Stimulated activated CD4-positive, alpha-beta T cell treated with anti-CD3 and anti-CD28 coated beads, Interleukin-12 subunit alpha, Interleukin-12 subunit beta, amount 100 ng/mL, for 24 hours (primary cell): ENCODE results near the gene ARHGAP26.
"Not testable (repeated sequence)": the region's sequence is repeated elsewhere in the genome, so short reads cannot be mapped to it uniquely, and the experiment has no call there.

Source experiments
- DNase-seq, 2 experiments: peaks; one replicate each; pipeline ENCODE4 v3.0.0-alpha.2; 2020; ENCODE audit warnings: low read depth in 2 of 2

ARHGAP26 gene

DNA sequence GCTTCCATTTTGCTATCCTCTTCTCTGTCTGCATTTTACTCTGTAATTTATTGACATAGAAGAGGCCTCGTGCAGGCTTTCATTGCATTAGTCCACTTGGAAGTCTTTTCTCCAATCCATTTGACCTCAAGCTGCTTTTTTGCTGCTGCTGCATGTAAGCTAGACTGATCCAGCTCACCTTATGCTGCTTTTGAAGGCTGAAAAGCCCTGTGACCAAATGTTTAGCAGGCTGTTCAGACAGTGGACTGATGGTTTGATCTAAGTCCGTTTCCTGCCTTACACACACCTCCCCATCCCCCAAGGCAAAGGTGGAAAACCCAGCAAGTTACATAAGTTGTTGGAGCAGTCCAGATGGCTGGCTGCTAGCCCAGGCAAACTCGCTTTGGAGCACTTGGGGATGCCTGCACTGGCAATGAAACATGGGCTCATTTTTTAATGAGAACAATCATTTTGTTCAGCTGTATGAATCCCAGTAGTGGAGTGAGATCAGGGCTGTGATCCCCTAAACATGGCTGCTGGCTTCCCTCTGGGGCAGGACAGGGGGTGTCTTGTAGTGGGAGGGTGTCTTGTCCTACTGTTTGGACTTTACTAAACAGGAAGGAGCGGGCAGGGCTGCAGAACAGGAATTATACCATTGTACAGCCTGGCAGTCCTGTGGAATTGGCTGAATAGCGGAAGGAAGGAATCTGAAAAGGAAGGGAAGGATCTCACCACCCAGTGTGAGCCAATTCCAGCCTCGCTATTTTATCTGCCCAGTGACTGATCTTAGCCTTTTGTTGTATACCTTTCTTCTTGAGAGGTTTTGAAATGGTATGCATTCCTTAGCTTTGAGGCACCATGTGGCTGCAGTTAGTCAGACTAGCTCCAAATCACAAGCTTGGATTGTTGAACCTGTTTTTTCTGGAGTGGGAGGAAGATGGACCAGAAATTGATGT, 212.0 kb downstream of the ARHGAP26 start:
- no peak for DNase-seq

DNA sequence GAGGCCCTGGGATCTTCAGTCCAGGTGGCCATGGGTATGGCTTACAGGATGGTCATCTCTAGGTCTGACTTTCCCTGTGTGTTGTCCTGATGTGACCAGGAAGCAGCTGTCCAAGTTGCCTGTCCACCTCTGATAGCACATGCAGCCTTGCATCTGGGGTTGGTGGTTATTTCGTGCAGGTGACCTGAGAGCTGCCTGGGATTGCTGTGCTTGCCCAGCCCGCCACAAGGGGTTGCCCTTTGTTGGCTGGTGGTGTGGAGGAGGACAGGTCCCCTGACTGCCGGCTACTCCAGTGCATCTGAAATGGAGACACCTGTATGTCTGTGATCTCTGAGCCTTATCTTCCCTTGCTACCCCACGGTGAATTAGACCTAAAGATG, 212.6 kb downstream of the ARHGAP26 start:
- DNase-seq: no peak

DNA sequence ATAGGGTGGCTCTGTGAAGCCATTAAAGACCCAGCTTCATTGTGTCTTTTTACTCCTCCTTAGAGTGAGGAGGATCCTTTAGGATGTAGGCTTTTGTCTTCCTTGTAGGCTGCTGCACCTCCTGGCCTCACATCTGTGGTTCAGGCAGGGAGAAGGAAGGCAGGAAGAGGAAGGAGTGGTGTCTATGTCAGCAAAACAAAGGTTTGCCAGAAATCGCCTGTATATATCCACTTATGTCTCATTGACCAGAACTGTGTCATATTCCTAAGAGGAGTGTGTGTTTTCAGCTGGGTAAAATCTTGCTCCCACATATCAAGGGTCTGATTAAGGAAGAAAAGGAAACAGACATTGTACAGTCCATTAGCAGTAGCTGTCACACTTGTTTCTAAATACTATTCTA, 213.8 kb downstream of the ARHGAP26 start:
- DNase-seq: no peak

DNA sequence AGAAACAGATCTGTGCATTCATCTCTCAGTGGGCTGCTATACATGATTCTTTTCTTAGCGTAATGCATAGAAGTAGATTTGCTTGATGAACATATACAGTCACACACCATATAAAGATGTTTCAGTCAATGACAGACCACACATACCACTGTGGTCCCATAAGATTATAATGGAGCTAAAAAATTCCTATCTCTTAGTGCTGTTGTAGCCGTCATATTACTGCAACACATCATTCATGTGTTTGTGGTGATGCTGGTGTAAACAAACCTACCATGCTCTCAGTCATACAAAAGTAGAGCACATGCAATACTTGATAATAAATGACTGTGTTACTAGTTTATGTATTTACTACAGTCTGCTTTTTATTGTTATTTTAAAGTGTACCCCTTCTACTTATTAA, 214.3 kb downstream of the ARHGAP26 start:
- no peak for DNase-seq

DNA sequence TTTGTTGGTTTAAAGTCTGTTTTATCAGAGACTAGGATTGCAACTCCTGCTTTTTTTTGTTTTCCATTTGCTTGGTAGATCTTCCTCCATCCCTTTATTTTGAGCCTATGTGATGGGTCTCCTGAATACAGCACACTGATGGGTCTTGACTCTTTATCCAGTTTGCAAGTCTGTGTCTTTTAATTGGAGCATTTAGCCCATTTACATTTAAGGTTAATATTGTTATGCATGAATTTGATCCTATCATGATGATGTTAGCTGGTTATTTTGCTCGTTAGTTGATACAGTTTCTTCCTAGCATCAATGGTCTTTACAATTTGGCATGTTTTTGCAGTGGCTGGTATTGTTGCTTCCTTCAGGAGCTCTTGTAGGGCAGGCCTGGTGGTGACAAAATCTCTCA, 219.1 kb downstream of the ARHGAP26 start:
- not testable (repeated sequence) for DNase-seq

DNA sequence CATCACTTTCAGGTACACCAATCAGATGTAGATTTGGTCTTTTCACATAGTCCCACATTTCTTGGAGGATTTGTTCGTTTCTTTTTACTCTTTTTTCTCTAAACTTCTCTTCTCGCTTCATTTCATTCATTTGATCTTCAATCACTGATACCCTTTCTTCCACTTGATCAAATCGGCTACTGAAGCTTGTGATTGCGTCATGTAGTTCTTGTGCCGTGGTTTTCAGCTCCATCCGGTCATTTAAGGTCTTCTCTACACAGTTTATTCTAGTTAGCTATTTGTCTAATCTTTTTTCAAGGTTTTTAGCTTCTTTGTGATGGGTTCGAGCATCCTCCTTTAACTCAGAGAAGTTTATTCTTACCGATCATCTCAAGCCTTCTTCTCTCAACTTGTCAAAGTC, 219.9 kb downstream of the ARHGAP26 start:
- DNase-seq: not testable (repeated sequence)

DNA sequence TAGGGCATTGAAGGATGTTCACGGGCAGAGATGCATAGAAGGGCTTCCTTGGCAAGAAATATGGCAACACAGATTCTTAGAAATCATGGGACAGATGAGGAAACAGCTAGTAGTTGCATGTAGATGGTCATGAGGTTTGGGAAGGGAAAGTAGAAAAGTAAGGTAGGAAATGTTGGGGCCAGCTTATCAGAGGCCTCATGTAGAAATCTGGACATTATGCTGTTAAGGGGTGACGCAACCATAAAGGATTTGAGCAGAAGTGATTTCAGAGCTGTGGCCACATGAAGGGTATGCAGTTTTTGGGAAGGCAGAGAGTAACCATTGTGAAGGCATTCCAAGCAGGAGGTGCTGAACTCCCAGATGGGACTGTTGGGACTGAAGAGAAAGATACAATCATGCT, 224.0 kb downstream of the ARHGAP26 start:
- no peak for DNase-seq

DNA sequence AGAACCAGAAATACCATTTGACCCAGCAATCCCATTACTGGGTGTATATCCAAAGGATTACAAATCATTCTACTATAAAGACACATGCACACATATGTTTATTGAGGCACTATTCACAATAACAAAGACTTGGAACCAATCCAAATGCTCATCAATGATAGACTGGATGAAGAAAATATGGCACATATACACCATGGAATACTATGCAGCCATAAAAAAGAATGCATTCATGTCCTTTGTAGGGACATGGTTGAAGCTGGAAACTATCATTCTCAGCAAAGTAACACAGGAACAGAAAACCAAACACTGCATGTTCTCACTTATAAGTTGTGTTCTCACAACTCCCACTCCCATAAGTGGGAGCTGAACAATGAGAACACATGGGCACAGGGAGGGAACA, 225.4 kb downstream of the ARHGAP26 start:
- not testable (repeated sequence) for DNase-seq

DNA sequence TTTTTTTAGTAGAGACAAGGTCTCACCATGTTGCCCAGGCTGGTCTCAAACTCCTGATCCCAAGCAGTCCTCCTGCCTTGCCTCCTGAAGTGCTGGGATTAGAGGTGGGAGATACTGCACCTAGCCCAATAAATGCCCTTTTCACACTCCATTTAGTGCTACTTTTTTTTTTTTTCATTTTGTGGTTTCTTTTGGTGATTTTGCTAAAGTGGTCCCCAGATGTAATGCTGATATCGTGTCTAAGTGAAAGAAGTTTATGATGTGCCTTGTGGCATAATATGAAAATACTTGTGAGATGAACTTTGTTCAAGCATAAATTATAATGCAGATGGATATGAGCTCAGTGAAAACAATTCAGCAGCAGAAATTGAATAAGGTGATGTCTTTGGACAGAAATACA, 227.4 kb downstream of the ARHGAP26 start:
- DNase-seq: no peak

DNA sequence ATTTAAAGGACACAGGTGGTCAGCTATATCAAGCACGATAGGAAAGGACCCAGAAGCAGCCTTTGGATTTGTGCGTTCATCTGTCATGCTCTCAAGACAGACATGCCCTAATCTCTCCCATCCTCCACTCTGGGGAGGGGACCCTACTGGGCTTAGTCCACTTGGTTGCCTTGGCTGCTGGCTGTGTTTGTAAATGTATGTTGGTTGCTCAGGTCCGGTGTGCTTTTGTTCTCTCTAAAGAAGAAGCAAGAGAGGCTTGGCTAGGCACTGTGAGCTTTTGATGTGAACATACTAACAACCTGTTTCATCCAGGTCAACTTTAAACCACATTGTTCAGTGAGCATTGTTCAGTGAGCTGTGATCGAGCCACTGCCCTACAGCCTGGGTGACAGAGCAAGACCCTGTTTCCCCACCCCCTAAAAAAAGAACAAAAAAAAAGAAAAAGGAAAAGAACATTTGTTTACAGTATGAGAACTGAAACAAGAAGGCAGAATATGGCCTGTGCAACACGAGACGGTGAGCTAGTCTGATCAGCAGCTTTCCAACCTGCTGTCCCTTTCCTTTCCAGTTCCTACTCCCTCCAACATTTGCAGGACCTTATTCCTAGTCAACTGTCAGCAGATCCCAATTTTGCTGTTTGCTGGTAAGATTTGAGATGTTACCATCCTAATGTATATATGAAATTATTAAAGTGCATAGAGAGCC, 228.3 kb downstream of the ARHGAP26 start:
- DNase-seq: no peak

DNA sequence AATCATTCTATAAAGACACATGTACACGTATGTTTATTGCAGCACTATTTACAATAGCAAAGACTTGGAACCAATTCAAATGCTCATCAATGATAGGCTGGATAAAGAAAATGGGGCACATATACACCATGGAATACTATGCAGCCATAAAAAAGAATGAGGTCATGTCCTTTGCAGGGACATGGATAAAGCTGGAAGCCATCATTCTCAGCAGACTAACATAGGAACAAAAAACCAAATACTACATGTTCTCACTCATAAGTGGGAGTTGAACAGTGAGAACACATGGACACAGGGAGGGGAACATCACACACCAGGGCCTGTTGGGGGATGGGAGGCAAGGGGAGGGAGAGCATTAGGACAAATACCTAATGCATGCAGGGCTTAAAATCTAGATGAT, 230.4 kb downstream of the ARHGAP26 start:
- not testable (repeated sequence) for DNase-seq

DNA sequence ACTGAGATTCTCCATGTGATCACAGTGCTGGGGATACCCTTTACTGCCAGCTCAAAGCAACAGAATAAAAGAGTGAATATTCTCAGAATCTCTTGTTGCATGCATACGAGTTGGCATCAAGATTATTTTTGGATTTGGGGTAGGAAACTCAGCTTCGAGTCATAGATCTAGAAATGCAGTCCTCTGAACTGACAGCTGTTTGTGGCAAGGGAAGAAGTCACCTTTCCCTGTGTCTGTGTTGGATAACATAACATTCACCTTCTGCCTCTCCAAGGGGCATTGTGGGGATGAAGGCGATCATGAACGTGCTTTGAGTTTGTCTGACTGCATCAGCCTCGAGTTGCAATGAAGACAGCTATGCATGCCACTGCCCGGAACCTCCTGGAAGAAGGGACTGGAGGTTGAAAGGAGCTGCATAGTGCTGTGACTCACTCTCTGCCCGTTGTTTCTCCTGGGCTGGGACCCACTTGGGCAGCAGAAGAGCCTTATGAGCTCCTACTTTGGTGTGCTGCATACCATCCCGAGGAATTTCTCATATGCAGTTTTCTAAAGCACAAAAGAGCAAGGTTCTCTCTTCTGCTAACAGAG, 231.7 kb downstream of the ARHGAP26 start:
- no peak for DNase-seq

DNA sequence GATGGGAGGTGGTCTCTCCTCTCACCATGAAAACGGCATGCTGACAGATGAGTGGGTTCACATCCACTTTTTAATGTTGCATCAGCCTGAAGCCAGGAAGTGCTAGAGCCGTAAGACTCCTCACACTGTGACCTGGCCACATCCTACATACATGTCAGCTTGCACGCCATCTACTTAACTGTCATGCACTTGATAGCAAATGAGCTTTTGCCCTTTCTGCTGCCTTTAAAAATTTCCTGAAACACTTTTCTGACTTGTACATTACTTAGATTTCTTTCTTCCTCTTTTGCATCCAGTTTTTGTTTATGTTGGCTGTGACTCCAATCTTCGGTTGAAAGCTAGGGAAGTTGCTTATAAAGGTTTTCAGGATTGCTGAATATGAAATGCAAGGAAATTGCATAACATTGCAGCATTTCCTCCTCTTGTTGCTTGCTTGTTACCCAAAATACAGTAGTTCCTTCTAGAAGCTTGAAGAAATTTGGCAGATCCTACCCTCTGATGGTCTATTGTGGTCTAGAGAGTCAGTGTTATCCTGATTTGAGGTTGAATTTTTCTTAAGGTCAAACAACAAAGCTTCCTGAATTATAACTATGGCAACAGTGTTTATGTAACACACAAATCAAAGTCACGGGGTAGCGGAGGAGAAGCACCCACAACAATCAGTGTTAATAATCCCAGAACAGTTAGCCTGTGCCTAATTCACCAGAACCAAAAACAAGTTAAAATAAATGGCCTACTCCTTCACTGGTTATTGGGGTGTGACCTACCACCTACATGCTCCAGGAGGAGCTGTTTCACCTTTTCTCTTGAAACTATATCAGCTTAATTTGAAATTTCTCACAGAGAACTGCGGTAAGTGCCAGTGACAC, 232.5 kb downstream of the ARHGAP26 start:
- no peak for DNase-seq

DNA sequence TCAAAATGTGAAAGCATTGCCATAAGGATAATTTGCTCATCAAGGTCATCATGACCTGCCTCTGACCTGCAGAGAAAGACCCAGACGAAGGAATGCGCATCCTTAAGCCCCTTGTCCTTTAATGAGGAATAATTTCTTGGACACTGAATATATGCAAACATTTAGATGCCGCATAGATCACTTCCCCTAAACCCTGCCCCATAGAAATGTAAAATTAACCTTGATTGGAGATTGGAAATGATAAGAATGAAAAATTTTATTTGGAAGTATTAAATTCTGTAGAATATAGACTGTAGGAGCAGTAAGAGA, 233.1 kb downstream of the ARHGAP26 start:
- no peak for DNase-seq

DNA sequence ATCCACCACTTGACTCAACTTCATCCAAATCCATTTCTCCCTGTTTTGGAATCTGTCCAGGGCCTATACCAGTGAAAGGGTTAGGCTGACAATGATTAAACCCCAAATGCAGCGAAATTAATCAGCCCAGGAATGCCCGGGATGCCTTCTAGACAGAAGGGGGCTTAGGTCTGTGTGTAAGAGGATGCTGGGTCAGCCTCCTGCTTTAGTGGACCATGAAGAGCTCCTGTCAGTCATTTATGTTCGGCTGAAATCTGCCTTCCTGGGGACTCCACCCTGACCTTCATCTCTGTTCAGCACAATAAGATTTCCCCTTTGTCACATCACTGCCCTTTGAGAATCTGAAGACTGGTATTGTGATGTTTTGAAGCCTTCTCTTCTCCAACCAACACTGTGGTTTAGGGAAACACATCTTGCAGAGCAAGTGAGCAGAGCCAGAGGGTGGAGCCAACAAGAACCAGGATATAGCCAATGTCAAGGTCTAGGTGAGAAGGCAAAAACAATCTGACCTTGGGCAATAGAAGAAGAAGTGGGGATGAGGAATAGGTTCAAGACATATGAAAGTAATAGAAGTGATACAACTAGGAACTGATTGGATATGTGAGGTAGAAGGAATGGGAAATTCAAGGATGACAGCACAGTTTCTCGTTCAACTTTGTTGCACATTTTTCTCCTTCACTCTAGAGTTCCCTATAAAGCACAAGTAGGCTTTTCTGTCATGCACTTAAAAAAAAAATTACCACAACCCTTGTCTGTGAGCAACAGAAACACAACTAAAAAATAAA, 234.4 kb downstream of the ARHGAP26 start:
- no peak for DNase-seq

DNA sequence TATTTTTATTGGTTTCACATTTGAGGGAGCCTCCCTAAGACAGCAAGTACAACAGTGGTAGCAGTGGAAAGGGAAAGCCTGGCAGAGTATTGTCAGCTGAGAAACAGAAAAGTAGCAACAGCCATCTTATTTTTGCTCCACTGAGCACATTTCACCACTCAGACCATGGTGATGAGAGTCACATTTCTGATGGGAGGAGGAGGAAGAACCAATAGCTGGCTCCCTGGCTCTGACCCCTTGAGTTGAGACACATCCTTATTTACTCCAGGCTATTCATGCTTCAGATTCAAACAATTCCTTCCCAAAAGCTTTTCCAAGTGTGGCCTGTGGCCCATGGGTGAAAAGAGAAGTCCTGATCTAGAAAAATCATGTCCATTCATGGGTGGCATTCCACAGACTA, 236.3 kb downstream of the ARHGAP26 start:
- no peak for DNase-seq

DNA sequence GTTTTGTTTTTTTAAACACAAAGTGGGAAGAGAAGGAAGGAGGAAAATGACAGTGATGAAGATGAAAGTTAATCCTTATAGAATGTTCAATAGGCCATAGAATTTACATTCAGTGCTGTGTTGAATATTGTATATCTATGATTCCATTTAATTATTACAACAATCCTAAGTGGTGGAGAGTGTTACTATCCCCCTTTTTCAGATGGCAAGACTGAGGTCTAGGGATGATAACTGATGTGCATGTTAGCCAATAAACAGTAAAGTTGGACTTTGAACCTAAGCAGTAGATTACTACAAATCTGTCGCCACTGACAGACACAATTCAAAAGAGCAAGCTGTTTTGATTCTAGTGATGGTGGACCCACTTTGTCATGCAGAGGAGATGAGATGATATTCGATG, 237.9 kb downstream of the ARHGAP26 start:
- no peak for DNase-seq

DNA sequence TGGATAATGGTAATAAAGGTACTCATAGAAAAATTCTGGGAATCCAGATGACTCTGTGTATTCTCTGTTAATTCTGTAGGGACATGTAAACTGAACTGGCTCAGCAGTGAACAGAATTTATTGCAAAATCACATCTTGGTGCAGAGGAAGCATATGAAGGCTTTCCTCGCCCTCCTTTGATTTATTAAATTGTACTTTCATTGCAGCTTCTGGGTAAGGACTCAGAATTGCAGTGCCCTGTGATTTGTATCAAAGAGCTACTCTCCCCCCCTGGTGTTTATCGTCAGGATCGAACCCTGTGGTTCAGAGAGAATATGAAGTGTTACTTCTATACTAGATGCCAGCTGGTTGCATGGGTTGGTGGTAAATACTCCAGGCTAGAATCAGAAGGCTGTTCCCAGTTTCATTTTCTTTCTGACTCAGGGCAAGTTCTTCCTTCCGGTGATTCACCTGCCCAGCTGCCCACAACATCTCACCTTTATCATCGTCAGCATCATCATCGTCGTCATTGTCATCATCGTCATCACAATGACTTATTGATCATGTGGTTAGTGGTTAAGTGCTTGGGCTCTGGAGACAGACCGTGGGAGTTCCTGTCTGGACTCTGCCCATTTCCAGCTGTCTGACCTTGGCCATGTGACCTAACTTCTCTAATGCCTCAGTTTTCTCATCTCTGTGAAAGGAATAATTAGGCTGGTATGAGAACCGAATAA, 238.8 kb downstream of the ARHGAP26 start:
- DNase-seq: peak; percentile 62 to 66

DNA sequence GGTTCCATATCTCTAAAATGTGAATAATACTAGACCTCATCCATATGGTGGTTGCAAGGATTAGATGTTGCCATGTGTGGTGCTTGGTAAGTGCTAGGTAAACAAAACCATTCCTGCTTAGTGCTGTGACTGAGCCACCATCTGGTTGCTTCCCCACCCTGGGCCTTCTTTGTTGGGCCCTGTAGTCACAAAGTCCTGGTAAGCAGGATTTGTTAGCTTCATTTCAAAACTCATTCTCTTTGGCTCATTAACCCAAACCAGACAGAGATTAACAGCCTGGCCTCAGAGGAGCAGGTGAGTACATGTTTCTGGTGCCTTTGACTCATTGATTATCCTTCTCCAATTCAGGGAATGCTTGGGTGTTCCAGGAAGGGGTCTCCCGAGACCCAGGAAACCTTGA, 240.2 kb downstream of the ARHGAP26 start:
- no peak for DNase-seq

DNA sequence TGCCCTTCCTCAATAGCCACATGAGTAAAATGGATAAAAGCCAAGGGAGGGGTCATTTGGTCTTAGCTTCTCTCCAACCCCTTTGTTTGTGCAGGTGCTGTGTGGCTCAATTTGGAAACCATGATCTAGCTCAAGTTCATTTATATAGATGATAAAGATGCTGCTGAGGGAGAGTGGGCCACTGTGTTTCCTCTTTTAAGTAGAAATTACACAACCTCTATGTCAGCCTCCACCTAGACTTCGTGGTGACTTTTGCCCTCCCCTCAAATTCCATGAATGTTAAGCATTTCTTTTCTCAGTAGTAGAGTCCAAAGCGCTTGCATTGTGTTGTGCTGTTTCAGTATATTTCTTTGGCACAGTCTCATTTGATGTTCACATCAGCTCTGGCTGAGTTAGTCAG, 241.4 kb downstream of the ARHGAP26 start:
- DNase-seq: no peak
